ENCODE data around the gene FBP2.

The FBP2 gene

DNA sequence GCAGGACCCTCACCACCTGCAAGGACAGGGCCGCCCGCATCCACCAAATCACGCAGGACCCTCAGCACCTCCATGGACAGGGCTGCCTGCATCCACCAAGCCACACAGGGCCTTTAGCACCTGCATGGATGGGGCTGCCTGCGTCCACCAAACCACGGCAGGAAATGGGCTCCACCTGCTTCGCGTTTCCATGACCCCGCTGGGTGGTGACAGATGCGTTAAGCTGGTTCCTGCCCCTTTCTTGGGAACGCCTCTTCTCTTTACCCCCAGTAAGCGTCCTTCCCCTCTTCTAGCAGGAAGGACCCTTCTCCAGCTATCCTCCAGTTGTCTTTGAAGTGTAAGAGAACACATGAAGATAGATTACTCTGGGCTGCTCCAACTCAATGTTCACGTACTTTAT is 32.2 kb upstream of the FBP2 start:
- Histone ChIP-seq H3K4me1 (ENCODE audit: control insufficient read depth, insufficient read depth, low read length) (no peaks in the 10 kb centered on the region), H3K9me3 (replicated peaks; ENCODE audit: low read length) (no peaks in the 10 kb centered on the region), H3K27me3 (ENCODE audit: control insufficient read depth, insufficient read depth, low read length) (peaks cover 32% of the 10 kb centered on the region), H3K4me3 (ENCODE audit: low read length) (no peak overlapping the region), H3K36me3 (ENCODE audit: insufficient read depth, low read length) (no peaks in the 10 kb centered on the region), H3K4me2 (ENCODE audit: low read length) (no peak overlapping the region), H3K9ac (ENCODE audit: low read depth, low read length) (no peak overlapping the region)

DNA sequence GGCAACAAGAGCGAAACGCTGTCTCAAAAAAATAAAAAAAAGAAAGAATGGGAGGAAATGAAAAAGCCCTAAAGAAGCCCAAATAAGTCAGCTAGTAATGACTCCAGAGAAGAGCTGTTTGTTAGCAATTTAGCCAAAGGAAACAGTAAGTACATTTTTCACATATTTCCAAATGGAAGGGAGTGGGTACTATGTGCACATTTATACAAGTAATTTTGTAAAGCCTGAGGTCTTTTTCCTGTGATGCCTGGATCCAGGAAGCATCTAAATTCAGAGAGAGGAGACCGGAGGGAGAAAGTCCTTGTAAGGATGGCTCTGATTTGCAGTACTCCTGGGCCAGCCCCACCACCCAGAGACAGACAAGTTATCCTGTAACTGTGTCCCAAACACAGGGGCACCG is 31.0 kb upstream of the FBP2 start:
- Histone ChIP-seq H3K36me3 (ENCODE audit: insufficient read depth, low read length) (no peaks in the 10 kb centered on the region), H3K4me2 (ENCODE audit: low read length) (no peak overlapping the region), H3K9ac (ENCODE audit: low read depth, low read length) (no peak overlapping the region), H3K9me3 (replicated peaks; ENCODE audit: low read length) (no peaks in the 10 kb centered on the region), H3K4me3 (ENCODE audit: low read length) (no peak overlapping the region), H3K4me1 (ENCODE audit: control insufficient read depth, insufficient read depth, low read length) (no peaks in the 10 kb centered on the region), H3K27me3 (ENCODE audit: control insufficient read depth, insufficient read depth, low read length) (peaks cover 24% of the 10 kb centered on the region)

GRCh38 chr9:94623253-94623652 is 29.6 kb upstream of the FBP2 start:
- Histone ChIP-seq H3K36me3 (ENCODE audit: insufficient read depth, low read length) (no peaks in the 10 kb centered on the region), H3K9me3 (replicated peaks; ENCODE audit: low read length) (no peaks in the 10 kb centered on the region), H3K27me3 (ENCODE audit: control insufficient read depth, insufficient read depth, low read length) (peaks cover 25% of the 10 kb centered on the region), H3K4me1 (ENCODE audit: control insufficient read depth, insufficient read depth, low read length) (no peaks in the 10 kb centered on the region), H3K9ac (ENCODE audit: low read depth, low read length) (no peak overlapping the region), H3K4me2 (ENCODE audit: low read length) (no peak overlapping the region), H3K4me3 (ENCODE audit: low read length) (no peak overlapping the region)

DNA sequence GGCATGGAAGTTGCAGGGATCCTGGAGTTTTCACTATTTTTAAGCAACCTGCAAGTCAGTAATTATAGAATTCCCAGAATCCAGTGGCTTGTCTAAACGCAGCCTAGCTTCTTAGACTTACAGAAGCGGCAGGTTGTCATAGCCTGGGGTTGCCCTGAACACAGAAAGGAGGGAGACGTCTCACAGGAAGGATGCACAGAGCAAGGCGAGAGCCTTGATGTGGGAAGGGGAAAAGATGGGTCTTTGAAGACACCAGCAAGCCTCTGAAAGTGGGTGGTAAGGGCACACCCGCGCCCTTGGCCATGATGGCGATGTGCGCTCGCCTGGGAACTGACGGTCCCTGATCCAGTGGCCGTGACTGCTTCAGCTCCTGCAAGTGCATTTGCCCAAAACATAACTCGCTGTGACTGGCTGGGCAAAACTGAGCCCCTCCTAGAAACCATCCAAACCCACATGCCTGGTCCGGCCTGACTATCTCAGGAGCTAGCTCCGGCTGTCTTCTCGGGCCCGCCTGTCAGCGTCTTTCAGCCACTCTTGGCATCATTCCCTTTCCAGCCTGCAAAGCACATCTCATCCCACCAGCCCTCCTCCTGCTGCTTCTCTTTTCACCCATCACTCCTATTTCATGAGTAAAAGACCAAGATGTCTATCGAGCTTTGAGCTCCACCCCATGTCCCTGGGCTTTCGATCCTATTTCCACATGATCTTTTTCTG is 28.6 kb upstream of the FBP2 start:
- Histone ChIP-seq H3K4me3 (ENCODE audit: low read length) (no peak overlapping the region), H3K9ac (ENCODE audit: low read depth, low read length) (no peak overlapping the region), H3K36me3 (ENCODE audit: insufficient read depth, low read length) (no peaks in the 10 kb centered on the region), H3K4me1 (ENCODE audit: control insufficient read depth, insufficient read depth, low read length) (no peaks in the 10 kb centered on the region), H3K9me3 (replicated peaks; ENCODE audit: low read length) (no peaks in the 10 kb centered on the region), H3K4me2 (ENCODE audit: low read length) (no peak overlapping the region), H3K27me3 (ENCODE audit: control insufficient read depth, insufficient read depth, low read length) (peaks cover 28% of the 10 kb centered on the region)

GRCh38 chr9:94619026-94619425 is 25.4 kb upstream of the FBP2 start:
- Histone ChIP-seq H3K4me1 (ENCODE audit: control insufficient read depth, insufficient read depth, low read length) (no peaks in the 10 kb centered on the region), H3K27me3 (ENCODE audit: control insufficient read depth, insufficient read depth, low read length) (peaks cover 29% of the 10 kb centered on the region), H3K4me2 (ENCODE audit: low read length) (no peak overlapping the region), H3K9me3 (replicated peaks; ENCODE audit: low read length) (no peaks in the 10 kb centered on the region), H3K9ac (ENCODE audit: low read depth, low read length) (no peak overlapping the region), H3K36me3 (ENCODE audit: insufficient read depth, low read length) (no peaks in the 10 kb centered on the region), H3K4me3 (ENCODE audit: low read length) (no peak overlapping the region)

GRCh38 chr9:94613003-94613402 is 19.4 kb upstream of the FBP2 start:
- no peak overlapping the region for H3K4me2 ChIP-seq (ENCODE audit: low read length)
- H3K9ac ChIP-seq (ENCODE audit: low read depth, low read length), result no peak overlapping the region
- no peak overlapping the region for H3K4me3 ChIP-seq (ENCODE audit: low read length)
- H3K27me3 ChIP-seq (ENCODE audit: control insufficient read depth, insufficient read depth, low read length), result peaks cover 29% of the 10 kb centered on the region
- H3K36me3 ChIP-seq (ENCODE audit: insufficient read depth, low read length), result no peaks in the 10 kb centered on the region
- no peaks in the 10 kb centered on the region for H3K9me3 ChIP-seq (replicated peaks; ENCODE audit: low read length)
- no peaks in the 10 kb centered on the region for H3K4me1 ChIP-seq (ENCODE audit: control insufficient read depth, insufficient read depth, low read length)

DNA sequence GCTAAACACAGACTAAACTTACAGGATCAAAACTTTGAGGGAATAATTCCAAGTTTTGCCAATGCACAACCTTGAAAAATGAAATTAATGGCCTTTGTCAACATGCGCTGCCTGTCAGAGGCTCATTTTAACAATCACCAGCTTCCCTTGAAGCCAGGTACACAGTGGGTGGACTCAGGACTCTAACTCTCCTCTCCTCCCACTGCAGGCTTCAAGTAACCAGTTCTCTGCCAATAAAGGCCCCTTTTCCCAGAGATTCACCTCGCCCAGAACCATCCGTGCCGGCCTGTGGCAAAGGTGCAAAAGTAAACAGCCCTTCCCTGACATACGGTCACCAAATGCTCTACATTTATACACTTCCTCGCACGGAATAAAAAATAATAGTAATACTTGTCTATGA is 18.4 kb upstream of the FBP2 start:
- no peak overlapping the region for H3K9ac ChIP-seq (ENCODE audit: low read depth, low read length)
- no peaks in the 10 kb centered on the region for H3K36me3 ChIP-seq (ENCODE audit: insufficient read depth, low read length)
- H3K4me2 ChIP-seq (ENCODE audit: low read length), result no peak overlapping the region
- no peak overlapping the region for H3K4me3 ChIP-seq (ENCODE audit: low read length)
- peaks cover 27% of the 10 kb centered on the region for H3K27me3 ChIP-seq (ENCODE audit: control insufficient read depth, insufficient read depth, low read length)
- no peaks in the 10 kb centered on the region for H3K9me3 ChIP-seq (replicated peaks; ENCODE audit: low read length)
- H3K4me1 ChIP-seq (ENCODE audit: control insufficient read depth, insufficient read depth, low read length), result no peaks in the 10 kb centered on the region

DNA sequence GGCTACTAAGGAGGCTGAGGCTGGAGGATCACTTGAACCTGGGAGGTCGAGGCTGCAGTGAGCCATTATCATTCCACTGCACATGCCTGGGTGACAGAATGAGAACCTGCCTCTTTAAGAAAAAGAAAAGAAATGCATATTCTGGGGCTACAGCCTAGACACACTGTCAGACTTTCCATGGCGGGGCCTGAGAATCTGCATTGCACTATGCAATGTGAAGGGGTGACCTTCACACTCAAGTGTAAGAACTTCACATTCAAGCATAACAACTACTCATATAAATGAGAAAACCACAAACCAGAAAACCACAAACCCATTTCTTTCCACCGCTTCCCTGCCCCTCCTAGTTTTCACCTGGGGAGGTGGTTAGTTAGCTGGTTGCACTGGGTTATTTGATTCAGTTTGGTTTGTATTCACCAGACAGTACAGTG is 18.0 kb upstream of the FBP2 start:
- Histone ChIP-seq H3K9ac (ENCODE audit: low read depth, low read length) (no peak overlapping the region), H3K9me3 (replicated peaks; ENCODE audit: low read length) (no peaks in the 10 kb centered on the region), H3K4me2 (ENCODE audit: low read length) (no peak overlapping the region), H3K4me1 (ENCODE audit: control insufficient read depth, insufficient read depth, low read length) (no peaks in the 10 kb centered on the region), H3K36me3 (ENCODE audit: insufficient read depth, low read length) (no peaks in the 10 kb centered on the region), H3K27me3 (ENCODE audit: control insufficient read depth, insufficient read depth, low read length) (peaks cover 31% of the 10 kb centered on the region), H3K4me3 (ENCODE audit: low read length) (no peak overlapping the region)

GRCh38 chr9:94610181-94610606 is 16.6 kb upstream of the FBP2 start:
- H3K4me3 ChIP-seq (ENCODE audit: low read length), result no peak overlapping the region
- peaks cover 44% of the 10 kb centered on the region for H3K27me3 ChIP-seq (ENCODE audit: control insufficient read depth, insufficient read depth, low read length)
- no peaks in the 10 kb centered on the region for H3K36me3 ChIP-seq (ENCODE audit: insufficient read depth, low read length)
- H3K9me3 ChIP-seq (replicated peaks; ENCODE audit: low read length), result no peaks in the 10 kb centered on the region
- no peak overlapping the region for H3K9ac ChIP-seq (ENCODE audit: low read depth, low read length)
- no peak overlapping the region for H3K4me2 ChIP-seq (ENCODE audit: low read length)
- no peaks in the 10 kb centered on the region for H3K4me1 ChIP-seq (ENCODE audit: control insufficient read depth, insufficient read depth, low read length)

GRCh38 chr9:94607423-94607691 is 13.7 kb upstream of the FBP2 start:
- H3K9me3 ChIP-seq (replicated peaks; ENCODE audit: low read length), result no peaks in the 10 kb centered on the region
- H3K4me2 ChIP-seq (ENCODE audit: low read length), result no peak overlapping the region
- no peak overlapping the region for H3K9ac ChIP-seq (ENCODE audit: low read depth, low read length)
- H3K4me3 ChIP-seq (ENCODE audit: low read length), result no peak overlapping the region
- no peaks in the 10 kb centered on the region for H3K36me3 ChIP-seq (ENCODE audit: insufficient read depth, low read length)
- H3K27me3 ChIP-seq (ENCODE audit: control insufficient read depth, insufficient read depth, low read length), result peaks cover 54% of the 10 kb centered on the region
- H3K4me1 ChIP-seq (ENCODE audit: control insufficient read depth, insufficient read depth, low read length), result no peaks in the 10 kb centered on the region

GRCh38 chr9:94606646-94607422 is 13.2 kb upstream of the FBP2 start:
- H3K4me1 ChIP-seq (ENCODE audit: control insufficient read depth, insufficient read depth, low read length), result no peaks in the 10 kb centered on the region
- no peak overlapping the region for H3K4me3 ChIP-seq (ENCODE audit: low read length)
- H3K4me2 ChIP-seq (ENCODE audit: low read length), result no peak overlapping the region
- H3K9ac ChIP-seq (ENCODE audit: low read depth, low read length), result no peak overlapping the region
- no peaks in the 10 kb centered on the region for H3K9me3 ChIP-seq (replicated peaks; ENCODE audit: low read length)
- no peaks in the 10 kb centered on the region for H3K36me3 ChIP-seq (ENCODE audit: insufficient read depth, low read length)
- peaks cover 54% of the 10 kb centered on the region for H3K27me3 ChIP-seq (ENCODE audit: control insufficient read depth, insufficient read depth, low read length)
